Mesenchymal stem cell (in vitro differentiated cells and primary cell): ENCODE measurements around the gene ITGB3.
A peak's percentile ranks its signal among the peaks of the same experiment; 100 is the strongest.

Experiments used
- DNase-seq: peaks from one replicate; pipeline ENCODE4 v3.0.0-alpha.2; 2013
- H2AFZ ChIP-seq: one replicate; pipeline ENCODE4 v1.6.1; 2013; ENCODE audit warnings: low read depth, mild to moderate bottlenecking, control low read depth, inconsistent platforms, low read length, moderate library complexity
- H2AK5ac ChIP-seq: 2 replicates; pipeline ENCODE4 v1.6.1; 2013; ENCODE audit warnings: low read length, moderate library complexity, mild to moderate bottlenecking, inconsistent platforms; ENCODE audit not compliant: severe bottlenecking
- H2BK120ac ChIP-seq: one replicate; pipeline ENCODE4 v1.6.1; 2013; ENCODE audit warnings: low read depth, mild to moderate bottlenecking, inconsistent platforms, low read length, moderate library complexity
- H2BK12ac ChIP-seq, 2 experiments: one replicate each; pipeline ENCODE4 v1.6.1; 2013; ENCODE audit warnings: inconsistent platforms in 2 of 2, low read length in 2 of 2, mild to moderate bottlenecking in 2 of 2, moderate library complexity in 2 of 2, control low read depth in 1 of 2
- H2BK15ac ChIP-seq: one replicate; pipeline ENCODE4 v1.6.1; 2013; ENCODE audit warnings: mild to moderate bottlenecking, low read depth, inconsistent platforms; ENCODE audit not compliant: poor library complexity, severe bottlenecking
- H2BK5ac ChIP-seq: 2 replicates; pipeline ENCODE4 v1.6.1; 2013; ENCODE audit warnings: low read depth, mild to moderate bottlenecking, low read length, control low read depth, inconsistent platforms; ENCODE audit not compliant: poor library complexity, severe bottlenecking
- H3K14ac ChIP-seq, 2 experiments: one replicate each; pipeline ENCODE4 v1.6.1; 2013; ENCODE audit warnings: inconsistent platforms in 2 of 2, low read length in 2 of 2, control low read depth in 1 of 2, mild to moderate bottlenecking in 1 of 2, moderate library complexity in 1 of 2
- H3K18ac ChIP-seq, 2 experiments: one replicate each; pipeline ENCODE4 v1.6.1; 2013; ENCODE audit warnings: inconsistent platforms in 2 of 2, low read length in 2 of 2, control low read depth in 1 of 2, low read depth in 1 of 2, mild to moderate bottlenecking in 1 of 2
- H3K23ac ChIP-seq, 2 experiments: one replicate each; pipeline ENCODE4 v1.6.1; 2013; ENCODE audit warnings: inconsistent platforms in 2 of 2, low read length in 2 of 2, mild to moderate bottlenecking in 2 of 2, moderate library complexity in 2 of 2, control low read depth in 1 of 2
- H3K27ac ChIP-seq: 2 replicates; pipeline ENCODE4 v1.5.1; 2013; ENCODE audit warnings: mild to moderate bottlenecking, moderate library complexity, low read length, control low read depth, inconsistent platforms; ENCODE audit not compliant: poor library complexity, severe bottlenecking
- H3K27me3 ChIP-seq, 2 experiments: 2 replicates each; pipeline versions ENCODE4 v1.6.1 to v1.7.0; 2013; ENCODE audit warnings: low read length in 2 of 2, mild to moderate bottlenecking in 2 of 2, moderate library complexity in 2 of 2, control low read depth in 1 of 2, inconsistent platforms in 1 of 2; ENCODE audit not compliant: control insufficient read depth in 1 of 2, insufficient read depth in 1 of 2
- H3K36me3 ChIP-seq, 2 experiments: 2 replicates each; pipeline versions ENCODE4 v1.6.1 to v1.7.0; 2013; ENCODE audit warnings: low read length in 2 of 2, control low read depth in 1 of 2, inconsistent platforms in 1 of 2, low read depth in 1 of 2, mild to moderate bottlenecking in 1 of 2; ENCODE audit not compliant: insufficient read depth in 2 of 2, control insufficient read depth in 1 of 2
- H3K4ac ChIP-seq, 2 experiments: one replicate each; pipeline ENCODE4 v1.6.1; 2013; ENCODE audit warnings: inconsistent platforms in 2 of 2, low read length in 2 of 2, mild to moderate bottlenecking in 2 of 2, moderate library complexity in 2 of 2, control low read depth in 1 of 2, low read depth in 1 of 2
- H3K4me1 ChIP-seq: 2 replicates; pipeline ENCODE4 v1.6.1; 2013; ENCODE audit warnings: low read depth, low read length, control low read depth; ENCODE audit not compliant: control insufficient read depth, insufficient read depth
- H3K4me2 ChIP-seq: 2 replicates; pipeline ENCODE4 v1.6.1; 2013; ENCODE audit warnings: low read length, mild to moderate bottlenecking, inconsistent platforms; ENCODE audit not compliant: poor library complexity, severe bottlenecking
- H3K4me3 ChIP-seq, 2 experiments: 2 replicates each; pipeline versions ENCODE4 v1.5.1 to v1.7.0; 2013; ENCODE audit warnings: low read length in 2 of 2, mild to moderate bottlenecking in 2 of 2, control low read depth in 1 of 2, low read depth in 1 of 2; ENCODE audit not compliant: insufficient read depth in 1 of 2
- H3K79me1 ChIP-seq: replicated peaks from 2 replicates; pipeline ENCODE4 v1.6.1; 2013; ENCODE audit warnings: mild to moderate bottlenecking, control low read depth, low read length, inconsistent platforms; ENCODE audit not compliant: poor library complexity, severe bottlenecking
- H3K9ac ChIP-seq: 2 replicates; pipeline ENCODE4 v1.7.0; 2013; ENCODE audit warnings: mild to moderate bottlenecking, low read length, moderate library complexity
- H3K9me3 ChIP-seq: 2 replicates; pipeline ENCODE4 v1.7.0; 2013; ENCODE audit warnings: mild to moderate bottlenecking, low read length; ENCODE audit not compliant: control insufficient read depth
- H4K8ac ChIP-seq: one replicate; pipeline ENCODE4 v1.6.1; 2013; ENCODE audit warnings: inconsistent platforms, mild to moderate bottlenecking, low read length, moderate library complexity
- H4K91ac ChIP-seq: one replicate; pipeline ENCODE4 v1.6.1; 2013; ENCODE audit warnings: mild to moderate bottlenecking, low read length, inconsistent platforms
- WGBS: methylation state at CpG from one replicate; pipeline ENCODE4 v1.1.7; 2013; ENCODE audit warnings: mixed read lengths; 5-methylcytosine and 5-hydroxymethylcytosine counted together

ITGB3 gene

GRCh38 chr17:47229535-47230443, 23.8 kb upstream of the ITGB3 start:
- Histone ChIP-seq H3K23ac (no peak overlapping the region), H3K27me3 (no peaks in the 10 kb centered on the region), H3K4me3 (peak overlapping the region in 1 of 2 experiments; percentile 67), H4K8ac (peak overlapping the region; percentile 45), H2BK15ac (no peak overlapping the region), H3K14ac (no peak overlapping the region), H3K27ac (peak overlapping the region; percentile 49), H3K79me1 (no peaks in the 10 kb centered on the region), H3K4ac (no peak overlapping the region), H3K4me1 (peaks cover 6% of the 10 kb centered on the region), H3K36me3 (no peaks in the 10 kb centered on the region), H3K4me2 (no peak overlapping the region), H3K18ac (peak overlapping the region in 1 of 2 experiments; percentile 58), H2AK5ac (peak overlapping the region; percentile 80), H3K9me3 (no peaks in the 10 kb centered on the region), H2BK120ac (peak overlapping the region; percentile 57), H4K91ac (peak overlapping the region; percentile 18), H2AFZ (no peak overlapping the region), H2BK5ac (no peak overlapping the region), H2BK12ac (peak overlapping the region; percentile 6 to 51), H3K9ac (peak overlapping the region; percentile 79)
- peak; percentile 97 for DNase-seq
- 15% methylated on average over 21 of the region's 22 CpGs for WGBS

GRCh38 chr17:47230864-47231263, 22.8 kb upstream of the ITGB3 start:
- H2AFZ ChIP-seq = no peak overlapping the region
- no peak overlapping the region for H2BK5ac ChIP-seq
- H3K4me1 ChIP-seq = peaks cover 6% of the 10 kb centered on the region
- DNase-seq = no peak
- no peaks in the 10 kb centered on the region for H3K9me3 ChIP-seq
- no peak overlapping the region for H3K27ac ChIP-seq
- no peak overlapping the region for H2BK15ac ChIP-seq
- no peaks in the 10 kb centered on the region for H3K27me3 ChIP-seq
- H3K36me3 ChIP-seq = no peaks in the 10 kb centered on the region
- peak overlapping the region in 1 of 2 experiments; percentile 47 for H3K4ac ChIP-seq
- peak overlapping the region; percentile 79 for H3K9ac ChIP-seq
- H4K8ac ChIP-seq = peak overlapping the region; percentile 19
- H3K4me3 ChIP-seq = no peak overlapping the region
- H3K23ac ChIP-seq = no peak overlapping the region
- H3K79me1 ChIP-seq = no peaks in the 10 kb centered on the region
- peak overlapping the region; percentile 33 for H2AK5ac ChIP-seq
- no peak overlapping the region for H3K4me2 ChIP-seq
- H2BK12ac ChIP-seq = peak overlapping the region; percentile 21 to 38
- no peak overlapping the region for H2BK120ac ChIP-seq
- H3K18ac ChIP-seq = no peak overlapping the region
- H3K14ac ChIP-seq = no peak overlapping the region
- H4K91ac ChIP-seq = no peak overlapping the region
- WGBS = 94% methylated on average over 10 of the region's 10 CpGs

GRCh38 chr17:47231334-47231733, 22.3 kb upstream of the ITGB3 start:
- 84% methylated on average over 3 of the region's 3 CpGs for WGBS

GRCh38 chr17:47231866-47232265, 21.8 kb upstream of the ITGB3 start:
- Histone ChIP-seq H4K8ac (no peak overlapping the region), H2AFZ (no peak overlapping the region), H3K23ac (no peak overlapping the region), H3K4me2 (no peak overlapping the region), H3K9me3 (no peaks in the 10 kb centered on the region), H2AK5ac (no peak overlapping the region), H3K4me1 (peaks cover 10% of the 10 kb centered on the region), H2BK5ac (no peak overlapping the region), H3K4ac (no peak overlapping the region), H3K18ac (peak overlapping the region in 1 of 2 experiments; percentile 1), H3K36me3 (no peaks in the 10 kb centered on the region), H2BK12ac (peak overlapping the region in 1 of 2 experiments; percentile 12), H3K14ac (no peak overlapping the region), H3K27me3 (no peaks in the 10 kb centered on the region), H2BK120ac (no peak overlapping the region), H2BK15ac (no peak overlapping the region), H3K9ac (no peak overlapping the region), H3K4me3 (no peak overlapping the region), H3K27ac (no peak overlapping the region), H3K79me1 (no peaks in the 10 kb centered on the region), H4K91ac (no peak overlapping the region)
- DNase-seq = no peak
- WGBS = 85% methylated on average over 3 of the region's 3 CpGs

More at GRCh38 chr17:47231334-47231733, 22.3 kb upstream of the ITGB3 start:
- no peak overlapping the region for H3K18ac ChIP-seq
- no peak overlapping the region for H4K91ac ChIP-seq
- H3K27me3 ChIP-seq = no peaks in the 10 kb centered on the region
- no peak overlapping the region for H2BK120ac ChIP-seq
- no peak overlapping the region for H3K4me3 ChIP-seq
- H3K36me3 ChIP-seq = no peaks in the 10 kb centered on the region
- no peak overlapping the region for H2AK5ac ChIP-seq
- no peak overlapping the region for H2BK5ac ChIP-seq
- H3K27ac ChIP-seq = no peak overlapping the region
- H3K4me1 ChIP-seq = peaks cover 6% of the 10 kb centered on the region
- H4K8ac ChIP-seq = no peak overlapping the region
- H3K4me2 ChIP-seq = no peak overlapping the region
- DNase-seq = no peak
- H3K9ac ChIP-seq = no peak overlapping the region
- no peak overlapping the region for H3K4ac ChIP-seq
- no peak overlapping the region for H3K14ac ChIP-seq
- H3K79me1 ChIP-seq = no peaks in the 10 kb centered on the region
- H3K23ac ChIP-seq = no peak overlapping the region
- no peak overlapping the region for H2BK15ac ChIP-seq
- no peaks in the 10 kb centered on the region for H3K9me3 ChIP-seq
- no peak overlapping the region for H2AFZ ChIP-seq
- H2BK12ac ChIP-seq = no peak overlapping the region
